Neural crest cell (in vitro differentiated cells): ENCODE results near the gene CABLES2. TPM values are rescaled to one million over a fixed set of nuclear protein-coding genes. Genes with fewer than 3 reads are reported as not detected.

Experiments
- DNase-seq: peaks from one replicate; pipeline ENCODE4 v3.0.0; 2021; ENCODE audit warnings: low read depth, mixed read lengths, low spot score
- H3K27ac Mint-ChIP-seq: one replicate; pipeline ENCODE4 v1.8.0; 2021; ENCODE audit warnings: mild to moderate bottlenecking, mixed read lengths; ENCODE audit not compliant: unreplicated experiment
- H3K27me3 Mint-ChIP-seq: 2 replicates; pipeline ENCODE4 v1.8.0; 2021; ENCODE audit warnings: low read depth, mild to moderate bottlenecking, mixed read lengths
- H3K36me3 Mint-ChIP-seq: 2 replicates; pipeline ENCODE4 v1.8.0; 2021; ENCODE audit warnings: low read depth, mild to moderate bottlenecking, mixed read lengths
- H3K4me1 Mint-ChIP-seq: 2 replicates; pipeline ENCODE4 v1.8.0; 2021; ENCODE audit warnings: mixed read lengths
- H3K4me3 Mint-ChIP-seq: one replicate; pipeline ENCODE4 v1.8.0; 2021; ENCODE audit warnings: mild to moderate bottlenecking, mixed read lengths
- H3K9me3 Mint-ChIP-seq: 2 replicates; pipeline ENCODE4 v1.8.0; 2021; ENCODE audit warnings: mixed read lengths
- total RNA-seq: library from RNA; stranded (reverse); gene quantifications from 2 replicates; pipeline ENCODE4 v1.2.1, GENCODE V29; 2021
- TF ChIP-seq, protein P1 (sequence below): fragments of 200-600 bp; sonication (generic); conservative IDR thresholded peaks from 2 replicates; pipeline ENCODE4 v1.5.0; 2021; ENCODE audit warnings: antibody characterized with exemption, mild to moderate bottlenecking

CABLES2 gene
- total RNA-seq, 1 donor from 2014 or later = 26.6 TPM

- no peak overlapping the region for H3K4me3 Mint-ChIP-seq
- H3K27me3 Mint-ChIP-seq = no peaks in the 10 kb centered on the region
- no peak overlapping the region for H3K27ac Mint-ChIP-seq
- H3K36me3 Mint-ChIP-seq = peaks cover 8% of the 10 kb centered on the region
- TF ChIP-seq, protein P1, sequence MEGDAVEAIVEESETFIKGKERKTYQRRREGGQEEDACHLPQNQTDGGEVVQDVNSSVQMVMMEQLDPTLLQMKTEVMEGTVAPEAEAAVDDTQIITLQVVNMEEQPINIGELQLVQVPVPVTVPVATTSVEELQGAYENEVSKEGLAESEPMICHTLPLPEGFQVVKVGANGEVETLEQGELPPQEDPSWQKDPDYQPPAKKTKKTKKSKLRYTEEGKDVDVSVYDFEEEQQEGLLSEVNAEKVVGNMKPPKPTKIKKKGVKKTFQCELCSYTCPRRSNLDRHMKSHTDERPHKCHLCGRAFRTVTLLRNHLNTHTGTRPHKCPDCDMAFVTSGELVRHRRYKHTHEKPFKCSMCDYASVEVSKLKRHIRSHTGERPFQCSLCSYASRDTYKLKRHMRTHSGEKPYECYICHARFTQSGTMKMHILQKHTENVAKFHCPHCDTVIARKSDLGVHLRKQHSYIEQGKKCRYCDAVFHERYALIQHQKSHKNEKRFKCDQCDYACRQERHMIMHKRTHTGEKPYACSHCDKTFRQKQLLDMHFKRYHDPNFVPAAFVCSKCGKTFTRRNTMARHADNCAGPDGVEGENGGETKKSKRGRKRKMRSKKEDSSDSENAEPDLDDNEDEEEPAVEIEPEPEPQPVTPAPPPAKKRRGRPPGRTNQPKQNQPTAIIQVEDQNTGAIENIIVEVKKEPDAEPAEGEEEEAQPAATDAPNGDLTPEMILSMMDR = no peak
- peaks cover 6% of the 10 kb centered on the region for H3K9me3 Mint-ChIP-seq
- peaks cover 5% of the 10 kb centered on the region for H3K4me1 Mint-ChIP-seq
- DNase-seq = no peak
Measured at GRCh38 chr20:62350629-62351422, 56.3 kb downstream of the CABLES2 start.

- no peaks in the 10 kb centered on the region for H3K27me3 Mint-ChIP-seq
- no peak overlapping the region for H3K27ac Mint-ChIP-seq
- peaks cover 8% of the 10 kb centered on the region for H3K36me3 Mint-ChIP-seq
- H3K4me1 Mint-ChIP-seq = peaks cover 3% of the 10 kb centered on the region
- peaks cover 6% of the 10 kb centered on the region for H3K9me3 Mint-ChIP-seq
- no peak overlapping the region for H3K4me3 Mint-ChIP-seq
- DNase-seq = no peak
- TF ChIP-seq, protein P1 = no peak
Measured at GRCh38 chr20:62350098-62350628, 56.9 kb downstream of the CABLES2 start.

DNA sequence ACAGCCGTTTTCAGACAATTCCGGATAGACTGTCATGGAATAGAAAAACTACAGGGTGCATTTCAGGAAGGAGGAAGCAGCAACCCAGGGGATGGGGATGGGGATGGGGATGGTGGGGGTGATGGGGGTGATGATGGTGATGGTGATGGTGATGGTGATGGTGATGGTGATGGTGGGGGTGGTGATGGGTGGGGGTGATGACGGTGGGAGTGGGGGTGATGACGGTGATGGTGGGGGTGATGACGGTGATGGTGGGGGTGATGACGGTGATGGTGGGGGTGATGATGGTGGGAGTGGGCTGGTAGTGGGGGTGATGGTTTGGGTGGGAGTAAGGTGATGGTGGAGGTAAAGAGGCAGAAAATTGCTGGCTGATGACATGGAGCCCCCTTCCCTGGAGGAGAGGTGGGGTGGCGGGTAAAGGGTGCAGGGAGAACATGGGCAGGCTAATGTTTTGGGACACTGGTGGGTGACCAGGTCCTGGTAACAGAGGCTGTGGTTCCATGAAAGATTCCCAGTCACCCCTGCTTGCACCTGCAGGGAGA lies 57.5 kb downstream of the CABLES2 start:
- Mint-ChIP-seq H3K27ac (no peak overlapping the region), H3K4me1 (peaks cover 3% of the 10 kb centered on the region), H3K36me3 (peaks cover 8% of the 10 kb centered on the region), H3K27me3 (no peaks in the 10 kb centered on the region), H3K4me3 (no peak overlapping the region), H3K9me3 (peaks cover 6% of the 10 kb centered on the region)
- DNase-seq = no peak
- TF ChIP-seq, protein P1 = no peak

GRCh38 chr20:62348604-62349003 lies 58.5 kb downstream of the CABLES2 start:
- no peaks in the 10 kb centered on the region for H3K27me3 Mint-ChIP-seq
- H3K4me3 Mint-ChIP-seq = no peak overlapping the region
- no peak overlapping the region for H3K27ac Mint-ChIP-seq
- peaks cover 6% of the 10 kb centered on the region for H3K9me3 Mint-ChIP-seq
- peaks cover 3% of the 10 kb centered on the region for H3K4me1 Mint-ChIP-seq
- peaks cover 8% of the 10 kb centered on the region for H3K36me3 Mint-ChIP-seq
- TF ChIP-seq, protein P1 = no peak
- DNase-seq = no peak

GRCh38 chr20:62347445-62347844 lies 59.6 kb downstream of the CABLES2 start:
- Mint-ChIP-seq H3K27me3 (no peaks in the 10 kb centered on the region), H3K9me3 (peaks cover 6% of the 10 kb centered on the region), H3K4me1 (peaks cover 3% of the 10 kb centered on the region), H3K36me3 (peaks cover 8% of the 10 kb centered on the region), H3K27ac (no peak overlapping the region), H3K4me3 (no peak overlapping the region)
- TF ChIP-seq, protein P1 = no peak
- no peak for DNase-seq
